Stimulated activated CD4-positive, alpha-beta T cell treated with anti-CD3 and anti-CD28 coated beads, TNF-alpha, amount 100 ng/mL, for 1 hour (primary cell): ENCODE data around the gene COX5B.
A peak's percentile ranks its signal among the peaks of the same experiment; 100 is the strongest.

Experiments
- DNase-seq, 3 donors: peaks; one replicate each; pipeline ENCODE4 v3.0.0-alpha.2; 2020; ENCODE audit warnings: low read depth in 3 of 3, low spot score in 1 of 3

Gene COX5B

GRCh38 chr2:97653874-97654273 lies 8.0 kb downstream of the COX5B start:
- DNase-seq, result no peak

- DNase-seq, result no peak
Measured at GRCh38 chr2:97654309-97654708, 8.4 kb downstream of the COX5B start.

- DNase-seq, result no peak
Measured at GRCh38 chr2:97654791-97655190, 8.9 kb downstream of the COX5B start.

- no peak for DNase-seq
Measured at GRCh38 chr2:97656129-97656755, 10.4 kb downstream of the COX5B start.

- no peak for DNase-seq
Measured at GRCh38 chr2:97656905-97657587, 11.2 kb downstream of the COX5B start.

GRCh38 chr2:97657986-97658690 lies 12.3 kb downstream of the COX5B start:
- DNase-seq, result no peak

GRCh38 chr2:97658691-97659157 lies 12.9 kb downstream of the COX5B start:
- DNase-seq, result no peak

- DNase-seq, result no peak
Measured at GRCh38 chr2:97659256-97660043, 13.6 kb downstream of the COX5B start.

- DNase-seq, result no peak
Measured at GRCh38 chr2:97660044-97660774, 14.3 kb downstream of the COX5B start.

GRCh38 chr2:97660775-97661389 lies 15.0 kb downstream of the COX5B start:
- no peak for DNase-seq

- DNase-seq, result no peak
Measured at GRCh38 chr2:97661927-97662326, 16.1 kb downstream of the COX5B start.

- DNase-seq, result no peak
Measured at GRCh38 chr2:97662386-97662894, 16.6 kb downstream of the COX5B start.

GRCh38 chr2:97662895-97663625 lies 17.2 kb downstream of the COX5B start:
- DNase-seq, result peak; percentile 35 to 56 (median 40)

GRCh38 chr2:97663626-97663961 lies 17.7 kb downstream of the COX5B start:
- no peak for DNase-seq

GRCh38 chr2:97663962-97664635 lies 18.2 kb downstream of the COX5B start, which contains the start of gene ACTR1B:
Gene ACTR1B, minus strand, starts transcription at chr2:97664044. Its CDS starts 154 bp downstream, at chr2:97663890.
- peak; percentile 95 to 96 (median 95) for DNase-seq

GRCh38 chr2:97664636-97664970 lies 18.7 kb downstream of the COX5B start:
- DNase-seq, result no peak

GRCh38 chr2:97669448-97669847 lies 23.6 kb downstream of the COX5B start, which contains the start of gene C2orf92:
Gene C2orf92, plus strand, starts transcription at chr2:97669713. Its CDS starts 76 bp downstream, at chr2:97669789.
- no peak for DNase-seq

- no peak for DNase-seq
Measured at GRCh38 chr2:97670471-97670870, 24.6 kb downstream of the COX5B start.

GRCh38 chr2:97671526-97671925 lies 25.7 kb downstream of the COX5B start:
- DNase-seq, result no peak
